Activated gamma-delta T cell (primary cell): ENCODE data around the gene SESN3.
"Not testable (repeated sequence)": the region's sequence is repeated elsewhere in the genome, so short reads cannot be mapped to it uniquely, and the experiment has no call there.

Experiments
- DNase-seq: peaks from one replicate; lab custom pipeline; 2025; lab: John Stamatoyannopoulos, UW

SESN3 gene

GRCh38 chr11:95152876-95153856 lies 77.8 kb downstream of the SESN3 start:
- DNase-seq, result no peak

- peak; percentile 65 for DNase-seq
Observed at GRCh38 chr11:95150956-95151684, 79.9 kb downstream of the SESN3 start.

- DNase-seq, result no peak
Observed at GRCh38 chr11:95149651-95150364, 81.2 kb downstream of the SESN3 start.

GRCh38 chr11:95148938-95149337 lies 82.1 kb downstream of the SESN3 start:
- DNase-seq, result no peak

GRCh38 chr11:95148406-95148805 lies 82.6 kb downstream of the SESN3 start:
- no peak for DNase-seq

- no peak for DNase-seq
Observed at GRCh38 chr11:95147364-95147905, 83.6 kb downstream of the SESN3 start.

GRCh38 chr11:95145430-95146060 lies 85.5 kb downstream of the SESN3 start:
- DNase-seq, result no peak

GRCh38 chr11:95144313-95145235 lies 86.4 kb downstream of the SESN3 start:
- no peak for DNase-seq

GRCh38 chr11:95143106-95143681 lies 87.8 kb downstream of the SESN3 start:
- no peak for DNase-seq

GRCh38 chr11:95142431-95142830 lies 88.6 kb downstream of the SESN3 start:
- no peak for DNase-seq

- no peak for DNase-seq
Observed at GRCh38 chr11:95140397-95141033, 90.5 kb downstream of the SESN3 start.

GRCh38 chr11:95138448-95138847 lies 92.6 kb downstream of the SESN3 start:
- DNase-seq, result no peak

- no peak for DNase-seq
Observed at GRCh38 chr11:95137299-95137698, 93.7 kb downstream of the SESN3 start.

GRCh38 chr11:95136747-95137146 lies 94.3 kb downstream of the SESN3 start:
- DNase-seq, result not testable (repeated sequence)

- DNase-seq, result no peak
Observed at GRCh38 chr11:95135880-95136279, 95.1 kb downstream of the SESN3 start.

GRCh38 chr11:95135155-95135554 lies 95.8 kb downstream of the SESN3 start:
- DNase-seq, result no peak

GRCh38 chr11:95134491-95134890 lies 96.5 kb downstream of the SESN3 start:
- DNase-seq, result no peak

- DNase-seq, result no peak
Observed at GRCh38 chr11:95132956-95133355, 98.0 kb downstream of the SESN3 start.

GRCh38 chr11:95128602-95129001 lies 102.4 kb downstream of the SESN3 start:
- no peak for DNase-seq

- no peak for DNase-seq
Observed at GRCh38 chr11:95123556-95123955, 107.4 kb downstream of the SESN3 start.
